K562 (cell line): ENCODE data around the gene BOLA3. TPM values are rescaled to one million over a fixed set of nuclear protein-coding genes. Genes with fewer than 3 reads are reported as not detected.
A peak's percentile ranks its signal among the peaks of the same experiment; 100 is the strongest.

ENCODE experiments used
- BACH1 ChIP-seq: fragments of 200-800 bp; sonication (Bioruptor generic); IDR thresholded peaks from 2 replicates; pipeline ENCODE4 v1.6.1; 2016; ENCODE audit warnings: missing genetic modification characterization, missing compliant biosample characterization
- E2F6 ChIP-seq, 2 experiments: IDR thresholded peaks; 2 replicates each; pipeline ENCODE4 v1.6.1; 2011; ENCODE audit warnings: borderline replicate concordance in 1 of 2, control low read depth in 1 of 2, low read depth in 1 of 2, low read length in 1 of 2, mild to moderate bottlenecking in 1 of 2, mixed read lengths in 1 of 2, moderate library complexity in 1 of 2; ENCODE audit not compliant: insufficient read depth in 1 of 2, insufficient read length in 1 of 2, poor library complexity in 1 of 2, severe bottlenecking in 1 of 2; ENCODE audit errors: extremely low read depth in 1 of 2
- E4F1 ChIP-seq: fragments of 250-450 bp; sonication (Bioruptor Pico); IDR thresholded peaks from 2 replicates; pipeline ENCODE4 v1.5.0; 2021; ENCODE audit warnings: mild to moderate bottlenecking, borderline replicate concordance
- GTF2B ChIP-seq: IDR thresholded peaks from 2 replicates; pipeline ENCODE4 v1.6.1; 2011; ENCODE audit not compliant: insufficient read length; ENCODE audit errors: extremely low read depth
- HSF4 ChIP-seq: fragments of 250-450 bp; sonication (Bioruptor Pico); IDR thresholded peaks from 2 replicates; pipeline ENCODE4 v2.1.2; 2022; ENCODE audit warnings: mild to moderate bottlenecking, moderate library complexity, borderline replicate concordance
- LARP7 ChIP-seq: fragments of 450-650 bp; IDR thresholded peaks from 2 replicates; pipeline ENCODE4 v1.6.1; 2016
- NONO ChIP-seq, 2 experiments: fragments of 200-400 bp in 1 of 2; fragments of 450-650 bp in 1 of 2; formaldehyde crosslinking in 1 of 2; IDR thresholded peaks; 2 replicates each; pipeline ENCODE4 v1.6.1; 2017; ENCODE audit warnings: low read depth in 2 of 2, mild to moderate bottlenecking in 2 of 2, moderate library complexity in 2 of 2, low read length in 1 of 2
- PCBP2 ChIP-seq: fragments of 200-400 bp; formaldehyde crosslinking; IDR thresholded peaks from 2 replicates; pipeline ENCODE4 v1.6.1; 2018; ENCODE audit warnings: low read length, low read depth, mild to moderate bottlenecking, moderate library complexity; ENCODE audit not compliant: poor library complexity, severe bottlenecking
- RBM25 ChIP-seq: fragments of 200-400 bp; formaldehyde crosslinking; IDR thresholded peaks from 2 replicates; pipeline ENCODE4 v1.6.1; 2018; ENCODE audit warnings: low read length, low read depth, moderate library complexity; ENCODE audit not compliant: severe bottlenecking
- RBM39 ChIP-seq: fragments of 200-400 bp; formaldehyde crosslinking; optimal IDR thresholded peaks from 2 replicates; pipeline ENCODE3; 2018; ENCODE audit warnings: low read depth, low read length
- SPI1 ChIP-seq: IDR thresholded peaks from 2 replicates; pipeline ENCODE4 v1.6.1; 2011; ENCODE audit warnings: low read depth, low read length, control low read depth, borderline replicate concordance
- TCF7L2 ChIP-seq: fragments of 150-350 bp; IDR thresholded peaks from 2 replicates; pipeline ENCODE4 v1.6.1; 2016; ENCODE audit warnings: low read depth, mild to moderate bottlenecking, low read length, moderate library complexity
- ZHX1 ChIP-seq: fragments of 150-350 bp; conservative IDR thresholded peaks from 2 replicates; pipeline ENCODE4 v1.6.1; 2014; ENCODE audit warnings: low read length
- polyA plus RNA-seq, 8 experiments: library from polyadenylated mRNA; depleted of rRNA in 4 of 8; stranded (reverse) in 5 of 8; unstranded in 3 of 8; fragments of >200 nt; fragmentation: Nextera tagmentation in 2 of 8; fragmentation: Illumina TruSeq in 1 of 8; extraction: Ambion mirVana in 2 of 8; extraction: Trizol in 1 of 8; gene quantifications; 2 replicates each; pipeline versions ENCODE4 v1.2.1 to v1.2.3, GENCODE V29; 2011 to 2014; ENCODE audit warnings: inconsistent platforms in 1 of 8, missing spikeins in 1 of 8
- total RNA-seq, 7 experiments: library from RNA; depleted of rRNA in 6 of 7; stranded (reverse); fragments of >200 nt in 6 of 7; fragmentation: Illumina TruSeq in 2 of 7; extraction: Trizol in 2 of 7; gene quantifications; 2 replicates each; pipeline versions ENCODE4 v1.2.1 to v1.2.3, GENCODE V29; 2011 to 2021; ENCODE audit warnings: low replicate concordance in 1 of 7

BOLA3 gene
- total and polyA plus RNA-seq, 9 of the 15 experiments (the other 6 are each of a cell fraction or from before 2014, with no cell fraction given) = 149 to 619 (median 255) TPM

- peak; percentile 78 to 84 for TF ChIP-seq E2F6 (IDR thresholded peaks at IDR 0.05; ENCODE audit: borderline replicate concordance in 1 of 2, extremely low read depth in 1 of 2, insufficient read depth in 1 of 2, insufficient read length in 1 of 2, low read depth in 1 of 2, low read length in 1 of 2, poor library complexity in 1 of 2, severe bottlenecking in 1 of 2)
- TF ChIP-seq NONO (IDR thresholded peaks at IDR 0.05; ENCODE audit: low read depth in 2 of 2, low read length in 1 of 2) = peak; percentile 49 to 57; a peak in 2 of 4 replicates
- TF ChIP-seq TCF7L2 = no peak
- TF ChIP-seq BACH1 (tag) = 0 out of 2 replicates have a peak, but pooled peaks have one; percentile 30
- TF ChIP-seq E4F1 (CRISPR knock-in tag) = no peak
- no peak; the same call in 1 of the 2 replicates for TF ChIP-seq ZHX1
- TF ChIP-seq RBM25 = no peak
- TF ChIP-seq PCBP2 = no peak
- no peak; the same call in 1 of the 2 replicates for TF ChIP-seq LARP7
- peak; percentile 90 for TF ChIP-seq RBM39
- TF ChIP-seq HSF4 (CRISPR knock-in tag) = no peak
- no peak for TF ChIP-seq GTF2B
- no peak for TF ChIP-seq SPI1
Measured at GRCh38 chr2:74119912-74120825, 27.5 kb downstream of the BOLA3 start (continued).
